Testis (tissue), 3 donors: ENCODE results near the gene ST6GALNAC2. TPM values are rescaled to one million over a fixed set of nuclear protein-coding genes. Genes with fewer than 3 reads are reported as not detected.

Experiments
- DNase-seq: peaks from one replicate; pipeline ENCODE4 v3.0.0-alpha.2; 2019
- H3K27ac ChIP-seq, 2 donors: fragments of 200-600 bp; sonication (generic); one replicate each; pipeline ENCODE4 v1.5.1; 2019
- H3K27me3 ChIP-seq: fragments of 200-600 bp; sonication (generic); one replicate; pipeline ENCODE4 v1.5.1; 2019
- H3K36me3 ChIP-seq: fragments of 200-600 bp; sonication (generic); one replicate; pipeline ENCODE4 v1.5.1; 2017; ENCODE audit warnings: low read depth; ENCODE audit errors: missing control alignments
- H3K4me1 ChIP-seq: fragments of 200-600 bp; sonication (generic); one replicate; pipeline ENCODE4 v1.5.1; 2019
- H3K4me3 ChIP-seq, 2 donors: fragments of 200-600 bp; sonication (generic); one replicate each; pipeline ENCODE4 v1.5.1; 2017 to 2019
- H3K9me3 ChIP-seq: fragments of 200-600 bp; sonication (generic); one replicate; pipeline ENCODE4 v1.5.1; 2017
- POLR2A ChIP-seq: fragments of 450-650 bp; IDR thresholded peaks from one replicate; pipeline ENCODE4 v1.6.1; 2017; ENCODE audit warnings: antibody characterized with exemption, mild to moderate bottlenecking, moderate library complexity
- WGBS, 2 donors: methylation state at CpG; one replicate each; pipeline ENCODE4 v1.1.5; 2018; 5-methylcytosine and 5-hydroxymethylcytosine counted together
- intact Hi-C: fragments of 100-400 bp; cut with DNase I; formaldehyde crosslinking; loops from one replicate; pipeline ENCODE4 v1.15.1; 2023; ENCODE audit warnings: low total_unique reads
- polyA plus RNA-seq: library from polyadenylated mRNA; stranded (reverse); fragments of 350-450 nt; fragmentation: Illumina TruSeq; extraction: RNeasy Lipid Tissue Mini Kit (QIAGEN cat#74804); gene quantifications from one replicate; pipeline ENCODE4 v1.2.3, GENCODE V29; 2014; ENCODE audit warnings: low read depth, low replicate concordance; ENCODE audit not compliant: insufficient read depth
- total RNA-seq, 2 donors: library from RNA; depleted of rRNA; stranded (reverse); fragments of >200 nt; gene quantifications; one replicate each; pipeline ENCODE4 v1.2.3, GENCODE V29; 2016
- TF ChIP-seq, protein P1 (sequence below), 3 experiments: fragments of 450-650 bp in 2 of 3; fragments of 200-600 bp in 1 of 3; sonication (generic) in 1 of 3; IDR thresholded peaks; one replicate each; pipeline ENCODE4 v1.5.1; 2016 to 2019; ENCODE audit warnings: antibody characterized with exemption in 3 of 3, mild to moderate bottlenecking in 2 of 3, moderate library complexity in 1 of 3

The ST6GALNAC2 gene
- total and polyA plus RNA-seq, 3 donors from 2014 or later = 29.7 to 107 (median 87.5) TPM

DNA sequence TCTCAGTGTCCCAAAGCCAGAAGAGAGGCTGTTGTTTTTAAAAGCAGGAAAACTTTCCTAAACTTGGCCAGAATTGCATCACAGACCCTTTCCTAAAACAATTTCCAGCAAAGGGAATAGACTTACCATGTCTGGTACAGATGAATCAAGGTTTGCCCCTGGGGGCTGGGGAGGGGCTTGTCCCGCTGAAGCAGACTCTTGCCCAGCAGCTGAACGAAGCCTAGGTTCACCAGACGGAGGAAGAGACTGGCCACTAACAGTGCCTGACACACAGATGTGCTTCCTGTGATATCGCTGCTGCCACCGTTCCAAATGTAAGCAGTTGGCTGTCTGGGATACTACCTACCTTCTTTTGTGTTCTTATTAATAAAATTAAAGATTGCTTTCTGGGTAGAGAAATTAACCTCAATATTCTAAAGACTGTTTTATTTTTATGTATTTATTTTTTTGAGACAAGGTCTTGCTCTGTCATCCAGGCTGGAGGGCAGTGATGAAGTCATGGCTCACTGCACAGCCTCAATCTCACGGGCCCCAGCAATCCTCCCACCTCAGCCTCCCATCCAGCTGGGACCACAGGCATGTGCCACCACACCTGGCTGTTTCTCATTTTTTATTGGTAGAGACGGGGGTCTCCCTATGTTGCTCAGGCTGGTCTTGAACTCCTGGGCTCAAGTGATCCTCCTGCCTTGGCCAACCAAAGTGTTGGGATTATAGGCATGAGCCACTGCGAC is 32.3 kb downstream of the ST6GALNAC2 start:
- H3K27ac ChIP-seq = peak overlapping the region in 1 of 2 donors; percentile 33
- no peaks in the 10 kb centered on the region for H3K9me3 ChIP-seq
- DNase-seq = no peak
- H3K36me3 ChIP-seq = no peaks in the 10 kb centered on the region
- H3K4me1 ChIP-seq = peaks cover 13% of the 10 kb centered on the region
- H3K4me3 ChIP-seq = no peak overlapping the region
- H3K27me3 ChIP-seq = no peaks in the 10 kb centered on the region
- TF ChIP-seq POLR2A = no peak
- TF ChIP-seq, protein P1, sequence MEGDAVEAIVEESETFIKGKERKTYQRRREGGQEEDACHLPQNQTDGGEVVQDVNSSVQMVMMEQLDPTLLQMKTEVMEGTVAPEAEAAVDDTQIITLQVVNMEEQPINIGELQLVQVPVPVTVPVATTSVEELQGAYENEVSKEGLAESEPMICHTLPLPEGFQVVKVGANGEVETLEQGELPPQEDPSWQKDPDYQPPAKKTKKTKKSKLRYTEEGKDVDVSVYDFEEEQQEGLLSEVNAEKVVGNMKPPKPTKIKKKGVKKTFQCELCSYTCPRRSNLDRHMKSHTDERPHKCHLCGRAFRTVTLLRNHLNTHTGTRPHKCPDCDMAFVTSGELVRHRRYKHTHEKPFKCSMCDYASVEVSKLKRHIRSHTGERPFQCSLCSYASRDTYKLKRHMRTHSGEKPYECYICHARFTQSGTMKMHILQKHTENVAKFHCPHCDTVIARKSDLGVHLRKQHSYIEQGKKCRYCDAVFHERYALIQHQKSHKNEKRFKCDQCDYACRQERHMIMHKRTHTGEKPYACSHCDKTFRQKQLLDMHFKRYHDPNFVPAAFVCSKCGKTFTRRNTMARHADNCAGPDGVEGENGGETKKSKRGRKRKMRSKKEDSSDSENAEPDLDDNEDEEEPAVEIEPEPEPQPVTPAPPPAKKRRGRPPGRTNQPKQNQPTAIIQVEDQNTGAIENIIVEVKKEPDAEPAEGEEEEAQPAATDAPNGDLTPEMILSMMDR (IDR thresholded peaks at IDR 0.05) = no peak
- 83 to 91% methylated on average over 8 of the region's 8 CpGs for WGBS, 2 donors
- intact Hi-C loops = no loop called here

DNA sequence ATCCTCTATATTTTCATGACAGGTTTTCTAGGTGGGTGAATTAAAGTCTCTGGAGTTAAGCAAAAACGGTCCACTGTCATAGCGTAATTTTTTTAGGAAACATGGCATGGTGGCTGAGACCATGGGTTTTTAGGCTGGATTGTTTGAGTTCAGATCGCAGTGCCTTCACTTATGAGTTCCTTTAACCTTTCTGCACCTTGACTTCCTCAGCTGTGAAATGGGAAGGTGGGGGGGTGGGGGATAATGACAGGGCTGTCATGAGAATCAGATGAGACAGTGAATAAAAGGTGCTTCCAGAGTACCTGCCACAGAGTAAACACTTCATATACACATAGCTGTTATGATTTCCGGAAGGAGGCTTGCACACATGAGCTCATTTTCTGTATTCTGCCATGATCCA is 34.0 kb downstream of the ST6GALNAC2 start:
- no peaks in the 10 kb centered on the region for H3K36me3 ChIP-seq

DNA sequence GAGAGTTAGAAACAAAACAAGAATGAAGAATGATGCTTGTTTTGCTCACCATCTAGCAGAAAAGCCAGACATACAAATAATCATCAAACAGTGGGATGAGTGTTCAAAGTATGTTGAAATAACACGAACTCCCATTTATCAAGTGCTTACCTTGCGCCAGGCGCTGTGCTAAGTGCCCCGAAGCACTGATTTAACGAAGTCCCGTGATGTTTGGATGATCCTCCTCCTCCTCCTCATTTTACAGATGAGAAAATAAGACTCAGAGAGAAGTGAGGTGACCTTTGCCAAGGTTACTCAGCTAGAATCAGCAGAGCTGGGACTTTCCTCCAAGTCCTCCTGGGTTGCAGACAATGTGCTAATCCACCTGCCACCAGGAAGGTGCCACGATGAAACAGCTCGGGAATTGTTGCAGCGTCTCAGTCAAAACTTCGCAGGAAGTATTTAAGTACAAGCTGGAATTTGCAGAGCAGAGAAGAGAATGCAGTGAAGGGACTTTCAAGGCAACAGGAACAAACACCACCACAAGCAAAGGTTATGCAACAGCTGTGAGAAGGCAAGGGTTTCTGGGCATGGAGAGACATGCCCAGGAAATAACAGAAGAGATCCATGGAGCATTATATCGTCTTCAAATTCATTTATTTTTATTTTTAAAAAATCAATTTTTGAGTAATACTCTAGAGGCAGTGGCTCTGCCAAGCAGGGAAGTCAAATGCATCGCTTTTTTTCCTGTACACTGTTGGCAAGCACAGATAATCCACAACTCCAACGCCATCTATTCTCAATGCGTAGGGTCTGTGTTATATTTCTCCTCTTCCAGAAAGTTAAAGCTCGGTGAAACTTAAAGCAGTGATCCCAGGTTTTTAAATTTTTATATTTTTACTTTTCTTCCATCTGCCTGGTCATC is 34.7 kb downstream of the ST6GALNAC2 start:
- TF ChIP-seq, protein P1 (IDR thresholded peaks at IDR 0.05) = no peak
- TF ChIP-seq POLR2A = no peak
- 46 to 60% methylated on average over 15 of the region's 15 CpGs for whole genome bisulfite sequencing, 2 donors
- intact Hi-C loops = no loop called here
- Histone ChIP-seq H3K4me3 (no peak overlapping the region), H3K4me1 (peaks cover 27% of the 10 kb centered on the region), H3K27me3 (no peaks in the 10 kb centered on the region), H3K9me3 (no peaks in the 10 kb centered on the region), H3K36me3 (no peaks in the 10 kb centered on the region), H3K27ac (no peak overlapping the region)
- DNase-seq = no peak

More for the DNA sequence above, 34.0 kb downstream of the ST6GALNAC2 start:
- Histone ChIP-seq H3K4me3 (no peak overlapping the region), H3K9me3 (no peaks in the 10 kb centered on the region), H3K27me3 (no peaks in the 10 kb centered on the region), H3K27ac (no peak overlapping the region), H3K4me1 (peaks cover 19% of the 10 kb centered on the region)
- no peak for TF ChIP-seq POLR2A
- TF ChIP-seq, protein P1 (IDR thresholded peaks at IDR 0.05) = no peak
- DNase-seq = no peak
- 94 to 97% methylated on average over 4 of the region's 4 CpGs for WGBS, 2 donors
- intact Hi-C loops = no loop called here

DNA sequence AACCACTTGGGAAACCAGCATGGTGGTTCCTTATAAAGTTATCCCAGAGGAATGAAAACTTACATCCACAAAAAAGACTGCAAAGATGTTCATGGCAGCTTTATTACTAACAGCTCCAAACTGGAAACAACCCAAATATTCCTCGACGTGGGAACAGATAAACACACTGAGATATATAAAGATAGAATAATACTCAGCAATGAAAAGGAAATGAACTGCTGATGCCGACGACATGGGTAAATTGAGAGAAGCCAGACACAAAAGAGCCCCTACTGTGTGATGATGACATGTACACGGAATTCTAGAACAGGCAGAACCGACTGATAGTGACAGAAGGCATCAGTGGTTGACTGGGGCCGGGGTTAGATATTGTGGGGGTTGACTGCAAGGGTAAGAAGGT is 36.1 kb downstream of the ST6GALNAC2 start:
- 79 to 86% methylated on average over 7 of the region's 7 CpGs for WGBS, 2 donors
- intact Hi-C loops = no loop called here
- no peaks in the 10 kb centered on the region for H3K27me3 ChIP-seq
- H3K9me3 ChIP-seq = no peaks in the 10 kb centered on the region
- no peak overlapping the region for H3K4me3 ChIP-seq
- H3K4me1 ChIP-seq = peaks cover 41% of the 10 kb centered on the region
- no peak for DNase-seq
- H3K27ac ChIP-seq = no peak overlapping the region
- TF ChIP-seq POLR2A = no peak
- TF ChIP-seq, protein P1 (IDR thresholded peaks at IDR 0.05) = no peak
- no peaks in the 10 kb centered on the region for H3K36me3 ChIP-seq
